KBM-7 (cell line): ENCODE data around the gene SOX1.

Experiments
- DNase-seq: peaks from one replicate; pipeline ENCODE4 v3.0.0-alpha.2; 2015
- in situ Hi-C: fragments of 300-500 bp; cut with MboI; formaldehyde crosslinking; loops from 2 replicates; pipeline ENCODE4 v1.14.3; 2020; ENCODE audit warnings: low sequenced_read_pairs, low pct_unique_long_range_greater_than_20kb, mixed read lengths

The SOX1 gene

GRCh38 chr13:112067116-112067741 is at the start of gene SOX1:
TSS of gene SOX1 (plus strand) at chr13:112067149. CDS start at chr13:112067659, 510 bp downstream.
- in situ Hi-C loops = no loop called here
- DNase-seq = no peak

- in situ Hi-C loops = no loop called here
- DNase-seq = no peak
These were observed 42.4 kb upstream of the SOX1 start for GRCh38 chr13:112024577-112024976.

GRCh38 chr13:112027250-112027649 is 39.7 kb upstream of the SOX1 start:
- DNase-seq = no peak
- in situ Hi-C loops = no loop called here

- in situ Hi-C loops = no loop called here
These were observed 38.5 kb upstream of the SOX1 start for GRCh38 chr13:112028481-112028880.

GRCh38 chr13:112029143-112029542 is 37.8 kb upstream of the SOX1 start:
- DNase-seq = no peak
- in situ Hi-C loops = no loop called here

More at GRCh38 chr13:112028481-112028880, 38.5 kb upstream of the SOX1 start:
- no peak for DNase-seq

- in situ Hi-C loops = no loop called here
- no peak for DNase-seq
These were observed 34.6 kb upstream of the SOX1 start for GRCh38 chr13:112032186-112032993.

- in situ Hi-C loops = no loop called here
These were observed 32.7 kb upstream of the SOX1 start for GRCh38 chr13:112034231-112034630.

GRCh38 chr13:112034846-112035245 is 32.1 kb upstream of the SOX1 start:
- no peak for DNase-seq
- in situ Hi-C loops = no loop called here

More at GRCh38 chr13:112034231-112034630, 32.7 kb upstream of the SOX1 start:
- no peak for DNase-seq

- in situ Hi-C loops = no loop called here
- DNase-seq = no peak
These were observed 24.5 kb upstream of the SOX1 start for GRCh38 chr13:112042496-112042895.

GRCh38 chr13:112052213-112052612 is 14.7 kb upstream of the SOX1 start:
- in situ Hi-C loops = no loop called here
- DNase-seq = no peak

- DNase-seq = no peak
These were observed 13.7 kb upstream of the SOX1 start for GRCh38 chr13:112053167-112053743.

GRCh38 chr13:112053744-112054615 is 13.0 kb upstream of the SOX1 start:
- no peak for DNase-seq
- in situ Hi-C loops = no loop called here

More at GRCh38 chr13:112053167-112053743, 13.7 kb upstream of the SOX1 start:
- in situ Hi-C loops = no loop called here

- DNase-seq = no peak
- in situ Hi-C loops = no loop called here
These were observed 12.3 kb upstream of the SOX1 start for GRCh38 chr13:112054616-112055015.

GRCh38 chr13:112055036-112055914 is 11.7 kb upstream of the SOX1 start:
- DNase-seq = no peak
- in situ Hi-C loops = no loop called here

- in situ Hi-C loops = no loop called here
- no peak for DNase-seq
These were observed 11.1 kb upstream of the SOX1 start for GRCh38 chr13:112055915-112056269.

- in situ Hi-C loops = no loop called here
These were observed 10.6 kb upstream of the SOX1 start for GRCh38 chr13:112056284-112056727.

GRCh38 chr13:112056739-112057438 is 10.1 kb upstream of the SOX1 start:
- no peak for DNase-seq
- in situ Hi-C loops = no loop called here

More at GRCh38 chr13:112056284-112056727, 10.6 kb upstream of the SOX1 start:
- DNase-seq = no peak

- in situ Hi-C loops = no loop called here
- no peak for DNase-seq
These were observed 9.6 kb upstream of the SOX1 start for GRCh38 chr13:112057439-112057735.
